H1 (cell line): ENCODE results near the gene WNT11. TPM values are rescaled to one million over a fixed set of nuclear protein-coding genes. Genes with fewer than 3 reads are reported as not detected.

Experiments used
- CTCF ChIA-PET: fragments of 300-600 bp; sonication (Branson Sonifier 250); formaldehyde crosslinking; loops from one replicate; lab custom pipeline; 2021; ENCODE audit not compliant: partially characterized antibody; lab: Charles Lee
- POLR2A ChIA-PET: fragments of 300-600 bp; sonication (Branson Sonifier 250); formaldehyde crosslinking; loops from one replicate; lab custom pipeline; 2021; ENCODE audit warnings: inconsistent platforms; ENCODE audit not compliant: partially characterized antibody; lab: Charles Lee
- DNase-seq, 2 experiments: peaks; one replicate each; pipeline versions ENCODE4 v3.0.0 to v3.0.0-alpha.2; 2010 to 2022; ENCODE audit warnings: low spot score in 2 of 2, low read depth in 1 of 2, mixed read lengths in 1 of 2
- FAIRE-seq: peaks from 2 replicates; lab custom pipeline; 2011; peaks lifted over from hg19 to GRCh38; lab: Jason Lieb, UNC
- H2AFZ ChIP-seq: 2 replicates; pipeline ENCODE4 v1.8.1; 2012; ENCODE audit warnings: low read length, inconsistent platforms
- H2AK5ac ChIP-seq: 2 replicates; pipeline ENCODE4 v1.6.1; 2013; ENCODE audit warnings: low read depth, low read length
- H2BK120ac ChIP-seq: replicated peaks from 2 replicates; pipeline ENCODE3; 2013; ENCODE audit warnings: low read depth, low read length, inconsistent platforms
- H2BK12ac ChIP-seq: 2 replicates; pipeline ENCODE4 v1.6.1; 2013; ENCODE audit warnings: low read depth, low read length
- H2BK15ac ChIP-seq: 2 replicates; pipeline ENCODE4 v1.6.1; 2013; ENCODE audit warnings: low read length
- H2BK20ac ChIP-seq: 2 replicates; pipeline ENCODE4 v1.6.1; 2013; ENCODE audit warnings: low read length
- H2BK5ac ChIP-seq: 2 replicates; pipeline ENCODE4 v1.6.1; 2013; ENCODE audit warnings: low read depth, low read length
- H3K14ac ChIP-seq: 2 replicates; pipeline ENCODE4 v1.6.1; 2013; ENCODE audit warnings: inconsistent platforms; ENCODE audit not compliant: insufficient read length
- H3K18ac ChIP-seq: 2 replicates; pipeline ENCODE4 v1.6.1; 2013; ENCODE audit warnings: low read length; ENCODE audit errors: extremely low read depth
- H3K23ac ChIP-seq: 2 replicates; pipeline ENCODE4 v1.6.1; 2013; ENCODE audit warnings: inconsistent platforms; ENCODE audit not compliant: insufficient read length
- H3K23me2 ChIP-seq: 2 replicates; pipeline ENCODE4 v1.6.1; 2013; ENCODE audit warnings: low read depth, low read length
- H3K27ac ChIP-seq: 2 replicates; pipeline ENCODE4 v1.6.1; 2011; ENCODE audit warnings: low read depth, low read length, inconsistent platforms
- H3K27me3 ChIP-seq, 4 experiments: replicated peaks in 1 of 4; 1 replicate in 1 of 4; 2 replicates in 3 of 4; pipeline versions ENCODE4 v1.6.1 to v1.8.1; 2011 to 2013; ENCODE audit warnings: low read length in 3 of 4, mild to moderate bottlenecking in 3 of 4, inconsistent platforms in 2 of 4, mixed read lengths in 2 of 4, moderate library complexity in 1 of 4; ENCODE audit not compliant: control insufficient read depth in 3 of 4, insufficient read depth in 3 of 4; ENCODE audit errors: extremely low read depth in 1 of 4
- H3K36me3 ChIP-seq, 4 experiments: 2 replicates each; pipeline versions ENCODE4 v1.6.1 to v1.8.1; 2011 to 2013; ENCODE audit warnings: mild to moderate bottlenecking in 4 of 4, low read length in 3 of 4, moderate library complexity in 2 of 4, control low read depth in 1 of 4, inconsistent platforms in 1 of 4; ENCODE audit not compliant: insufficient read depth in 4 of 4, control insufficient read depth in 2 of 4
- H3K4ac ChIP-seq: replicated peaks from 2 replicates; pipeline ENCODE3; 2013; ENCODE audit warnings: low read length, low read depth, mixed read lengths, inconsistent platforms; ENCODE audit not compliant: insufficient read length
- H3K4me1 ChIP-seq, 4 experiments: replicated peaks in 1 of 4; 1 replicate in 1 of 4; 2 replicates in 3 of 4; pipeline versions ENCODE4 v1.6.1 to v1.8.1; 2011 to 2013; ENCODE audit warnings: low read length in 3 of 4, inconsistent platforms in 2 of 4, mixed read lengths in 1 of 4; ENCODE audit not compliant: insufficient read depth in 4 of 4, control insufficient read depth in 3 of 4
- H3K4me2 ChIP-seq, 2 experiments: 2 replicates each; pipeline versions ENCODE4 v1.6.1 to v1.8.1; 2011 to 2013; ENCODE audit warnings: low read depth in 2 of 2, low read length in 2 of 2, control low read depth in 1 of 2, inconsistent platforms in 1 of 2, mild to moderate bottlenecking in 1 of 2; ENCODE audit not compliant: insufficient read depth in 1 of 2
- H3K4me3 ChIP-seq, 4 experiments: fragments of 200-600, 300-600 bp in 1 of 4; sonication (generic), shearing (Covaris generic), sonication (Bioruptor Twin) in 1 of 4; 2 replicates each; pipeline versions ENCODE4 v1.5.1 to v1.8.1; 2011 to 2016; ENCODE audit warnings: low read length in 4 of 4, low read depth in 3 of 4, control low read depth in 2 of 4, inconsistent platforms in 2 of 4, mild to moderate bottlenecking in 2 of 4, mixed read lengths in 1 of 4, moderate library complexity in 1 of 4; ENCODE audit not compliant: insufficient read depth in 2 of 4; ENCODE audit errors: extremely low read depth in 1 of 4
- H3K56ac ChIP-seq: replicated peaks from 2 replicates; pipeline ENCODE3; 2013; ENCODE audit warnings: low read depth, mild to moderate bottlenecking, mixed read lengths, low read length, inconsistent platforms; ENCODE audit not compliant: insufficient read length
- H3K79me1 ChIP-seq: 2 replicates; pipeline ENCODE4 v1.6.1; 2013; ENCODE audit warnings: low read depth, low read length, control low read depth
- H3K79me2 ChIP-seq, 2 experiments: 2 replicates each; pipeline versions ENCODE4 v1.6.1 to v1.8.1; 2012 to 2013; ENCODE audit warnings: low read length in 2 of 2, mild to moderate bottlenecking in 2 of 2, inconsistent platforms in 1 of 2; ENCODE audit not compliant: insufficient read depth in 2 of 2, control insufficient read depth in 1 of 2
- H3K9ac ChIP-seq, 4 experiments: replicated peaks in 1 of 4; 1 replicate in 1 of 4; 2 replicates in 3 of 4; pipeline versions ENCODE4 v1.6.1 to v1.8.1; 2011 to 2013; ENCODE audit warnings: low read depth in 3 of 4, low read length in 3 of 4, control low read depth in 2 of 4, mild to moderate bottlenecking in 2 of 4, moderate library complexity in 2 of 4, inconsistent platforms in 1 of 4; ENCODE audit errors: extremely low read depth in 1 of 4
- H3K9me3 ChIP-seq, 2 experiments: 2 replicates each; pipeline versions ENCODE4 v1.6.1 to v1.8.1; 2012 to 2013; ENCODE audit warnings: mild to moderate bottlenecking in 2 of 2, moderate library complexity in 2 of 2, control low read depth in 1 of 2, inconsistent platforms in 1 of 2, low read depth in 1 of 2, low read length in 1 of 2, mixed read lengths in 1 of 2; ENCODE audit not compliant: insufficient read depth in 2 of 2
- H4K20me1 ChIP-seq, 2 experiments: replicated peaks in 1 of 2; 2 replicates each; pipeline versions ENCODE3 to v1.8.1; 2011 to 2013; ENCODE audit warnings: inconsistent platforms in 2 of 2, low read length in 2 of 2, mild to moderate bottlenecking in 1 of 2; ENCODE audit not compliant: insufficient read depth in 2 of 2, control insufficient read depth in 1 of 2
- H4K5ac ChIP-seq: 2 replicates; pipeline ENCODE4 v1.6.1; 2013; ENCODE audit warnings: low read length, low read depth, mixed read lengths, inconsistent platforms; ENCODE audit not compliant: insufficient read length
- H4K8ac ChIP-seq: 2 replicates; pipeline ENCODE4 v1.8.0; 2013; ENCODE audit warnings: mild to moderate bottlenecking, moderate library complexity, low read length, inconsistent platforms; ENCODE audit not compliant: insufficient read depth; ENCODE audit errors: extremely low read depth
- H4K91ac ChIP-seq: replicated peaks from 2 replicates; pipeline ENCODE3; 2013; ENCODE audit warnings: low read length, mixed read lengths, inconsistent platforms; ENCODE audit not compliant: insufficient read length
- ASH2L ChIP-seq: fragments of 200-600, 300-600 bp; sonication (generic); IDR thresholded peaks from one replicate; pipeline ENCODE4 v1.7.1; 2017; ENCODE audit warnings: low read length
- CEBPB ChIP-seq: IDR thresholded peaks from 2 replicates; pipeline ENCODE4 v1.6.1; 2012; ENCODE audit warnings: low read depth, low read length
- HDAC6 ChIP-seq: IDR thresholded peaks from one replicate; pipeline ENCODE4 v1.7.1; 2012; ENCODE audit warnings: low read depth, mild to moderate bottlenecking, inconsistent platforms, low read length, moderate library complexity
- JUND ChIP-seq: IDR thresholded peaks from 2 replicates; pipeline ENCODE4 v1.6.1; 2011; ENCODE audit warnings: mild to moderate bottlenecking, improper control_type of control experiment, low read length
- SP4 ChIP-seq: IDR thresholded peaks from 2 replicates; pipeline ENCODE4 v1.6.1; 2012; ENCODE audit warnings: low read length, inconsistent platforms
- TBP ChIP-seq: IDR thresholded peaks from 2 replicates; pipeline ENCODE4 v1.6.1; 2011; ENCODE audit warnings: low read depth, low read length, improper control_type of control experiment
- TCF12 ChIP-seq: IDR thresholded peaks from 2 replicates; pipeline ENCODE4 v1.6.1; 2011; ENCODE audit warnings: low read depth, mild to moderate bottlenecking, low read length
- WGBS, 2 experiments: shearing (Covaris generic) in 1 of 2; methylation state at CpG; one replicate each; pipeline versions ENCODE4 v1.1.6 to v1.1.7; 2013 to 2015; ENCODE audit warnings: low lambda C conversion rate in 2 of 2, mixed read lengths in 2 of 2, inconsistent platforms in 1 of 2, low coverage in 1 of 2, missing lambda C conversion rate in 1 of 2; ENCODE audit not compliant: insufficient replicate concordance in 2 of 2, insufficient coverage in 1 of 2, insufficient read length in 1 of 2; ENCODE audit errors: extremely low coverage in 1 of 2, missing lambda C conversion rate in 1 of 2; 5-methylcytosine and 5-hydroxymethylcytosine counted together
- polyA plus RNA-seq, 7 experiments: library from polyadenylated mRNA; depleted of rRNA in 3 of 7; stranded (reverse) in 5 of 7; unstranded in 2 of 7; fragments of >200 nt in 5 of 7; fragments of 200-250 nt in 2 of 7; gene quantifications; 1 replicate in 5 of 7; 2 replicates in 1 of 7; 4 replicates in 1 of 7; pipeline versions ENCODE4 v1.2.1 to v1.2.3, GENCODE V29; 2011 to 2013; ENCODE audit warnings: missing spikeins in 2 of 7, mixed read lengths in 2 of 7
- total RNA-seq: library from RNA; stranded (reverse); fragmentation: NEBNext Ultra II Directional; extraction: Animal tissue kit (Norgen Biotek cat#: 25700); gene quantifications from 2 replicates; pipeline ENCODE4 v1.2.1, GENCODE V29; 2021
- TF ChIP-seq, protein P1 (sequence below): IDR thresholded peaks from 2 replicates; pipeline ENCODE4 v1.6.1; 2011; ENCODE audit warnings: low read length, improper control_type of control experiment
- TF ChIP-seq, protein P2 (sequence below), 3 experiments: IDR thresholded peaks; 1 replicate in 2 of 3; 2 replicates in 1 of 3; pipeline versions ENCODE4 v1.5.1 to v1.6.1; 2011; ENCODE audit warnings: low read length in 3 of 3, mild to moderate bottlenecking in 3 of 3, inconsistent platforms in 2 of 3, low read depth in 1 of 3, moderate library complexity in 1 of 3; ENCODE audit not compliant: insufficient read depth in 1 of 3; ENCODE audit errors: control extremely low read depth in 1 of 3

The WNT11 gene
- total and polyA plus RNA-seq, 2 of the 8 experiments (the other 6 are each of a cell fraction or from before 2014, with no cell fraction given): 0.11 to 0.45 TPM

DNA sequence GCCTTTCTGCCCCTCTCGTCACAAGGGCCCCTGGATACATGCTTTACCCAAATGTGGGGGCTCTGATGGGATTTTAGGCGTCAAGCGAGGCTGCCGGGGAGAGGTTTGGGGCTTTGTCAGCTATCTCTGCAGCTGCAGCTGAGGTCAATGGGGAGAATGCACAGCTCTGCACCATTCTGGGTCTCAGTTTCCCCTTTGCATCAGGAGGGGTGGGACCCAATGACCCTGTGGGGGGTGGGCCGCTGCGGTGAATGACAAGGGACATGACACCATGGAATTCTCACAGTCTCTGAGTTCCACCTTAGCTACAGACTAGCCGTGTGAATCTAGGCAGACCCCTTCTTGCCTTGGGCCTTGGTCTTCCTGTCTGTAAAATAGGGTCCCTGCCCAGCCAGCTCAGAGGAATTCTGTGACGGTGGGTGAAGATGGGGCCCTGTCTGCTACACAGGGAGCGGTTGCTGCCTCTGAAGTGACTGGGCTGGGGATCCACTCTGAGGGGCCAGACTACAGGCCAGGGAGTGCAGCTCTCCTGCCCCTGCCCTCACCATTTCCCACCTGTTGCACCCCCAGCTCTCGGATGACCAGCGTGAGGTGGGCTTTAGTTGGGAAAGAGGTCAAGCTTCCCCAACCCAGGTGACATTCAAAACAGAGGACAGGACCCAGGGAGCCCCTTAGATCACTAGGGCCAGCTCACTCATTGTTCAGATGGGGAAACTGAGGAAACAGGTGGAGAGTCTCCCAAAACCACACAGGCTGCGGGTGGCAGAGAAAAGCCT lies 35.9 kb upstream of the WNT11 start:
- DNase-seq (no peak), FAIRE-seq (no peak)
- Histone ChIP-seq H3K56ac (no peak overlapping the region), H3K9me3 (no peaks in the 10 kb centered on the region), H3K18ac (no peak overlapping the region), H4K5ac (no peak overlapping the region), H3K4me2 (peak overlapping the region in 1 of 2 experiments; percentile 69; a peak in 1 of 4 replicates), H3K36me3 (no peaks in the 10 kb centered on the region), H2AFZ (no peak overlapping the region), H2BK5ac (no peak overlapping the region), H3K4ac (no peak overlapping the region), H3K4me3 (no peak overlapping the region), H3K4me1 (peaks cover 0 to 14% (median 8%) of the 10 kb centered on the region in 4 experiments; a peak in 6 of 7 replicates), H2BK120ac (no peak overlapping the region), H3K79me1 (no peaks in the 10 kb centered on the region), H2AK5ac (no peak overlapping the region), H3K27me3 (peaks cover 2 to 18% (median 16%) of the 10 kb centered on the region in 4 experiments), H3K14ac (no peak overlapping the region), H3K9ac (no peak overlapping the region; a peak in 1 of 7 replicates), H3K23me2 (peaks cover 2% of the 10 kb centered on the region; the same call in 1 of the 2 replicates), H3K79me2 (no peaks in the 10 kb centered on the region), H2BK15ac (0 out of 2 replicates have a peak overlapping the region, but pooled peaks have one; percentile 19), H4K8ac (no peak overlapping the region), H3K23ac (no peak overlapping the region), H4K91ac (no peak overlapping the region), H2BK20ac (peak overlapping the region; percentile 67; the same call in 1 of the 2 replicates), H4K20me1 (no peaks in the 10 kb centered on the region), H3K27ac (no peak overlapping the region), H2BK12ac (no peak overlapping the region)
- ChIA-PET POLR2A (interaction anchor here (0.9 to 5.9 kb wide), 3 partner anchors 7 to 77 kb away, joined by 3 to 38 read pairs (median 4); no protein-coding TSS in a partner anchor), CTCF (interaction anchor here (0.7 to 11.7 kb wide), 17 partner anchors 8 to 178 kb away, joined by 3 to 83 read pairs (median 5); partner anchors contain the start of gene WNT11)
- 82% methylated on average over 12 of the region's 12 CpGs; no CpG with 5 or more reads in 1 of the 2 experiments for WGBS, 2 experiments
- no peak for TF ChIP-seq CEBPB
- TF ChIP-seq, protein P1, sequence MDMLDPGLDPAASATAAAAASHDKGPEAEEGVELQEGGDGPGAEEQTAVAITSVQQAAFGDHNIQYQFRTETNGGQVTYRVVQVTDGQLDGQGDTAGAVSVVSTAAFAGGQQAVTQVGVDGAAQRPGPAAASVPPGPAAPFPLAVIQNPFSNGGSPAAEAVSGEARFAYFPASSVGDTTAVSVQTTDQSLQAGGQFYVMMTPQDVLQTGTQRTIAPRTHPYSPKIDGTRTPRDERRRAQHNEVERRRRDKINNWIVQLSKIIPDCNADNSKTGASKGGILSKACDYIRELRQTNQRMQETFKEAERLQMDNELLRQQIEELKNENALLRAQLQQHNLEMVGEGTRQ: no peak
- no peak for TF ChIP-seq JUND
- TF ChIP-seq TCF12: no peak
- no peak for TF ChIP-seq SP4
- no peak for TF ChIP-seq HDAC6
- TF ChIP-seq TBP: no peak
- no peak for TF ChIP-seq ASH2L
- TF ChIP-seq, protein P2, sequence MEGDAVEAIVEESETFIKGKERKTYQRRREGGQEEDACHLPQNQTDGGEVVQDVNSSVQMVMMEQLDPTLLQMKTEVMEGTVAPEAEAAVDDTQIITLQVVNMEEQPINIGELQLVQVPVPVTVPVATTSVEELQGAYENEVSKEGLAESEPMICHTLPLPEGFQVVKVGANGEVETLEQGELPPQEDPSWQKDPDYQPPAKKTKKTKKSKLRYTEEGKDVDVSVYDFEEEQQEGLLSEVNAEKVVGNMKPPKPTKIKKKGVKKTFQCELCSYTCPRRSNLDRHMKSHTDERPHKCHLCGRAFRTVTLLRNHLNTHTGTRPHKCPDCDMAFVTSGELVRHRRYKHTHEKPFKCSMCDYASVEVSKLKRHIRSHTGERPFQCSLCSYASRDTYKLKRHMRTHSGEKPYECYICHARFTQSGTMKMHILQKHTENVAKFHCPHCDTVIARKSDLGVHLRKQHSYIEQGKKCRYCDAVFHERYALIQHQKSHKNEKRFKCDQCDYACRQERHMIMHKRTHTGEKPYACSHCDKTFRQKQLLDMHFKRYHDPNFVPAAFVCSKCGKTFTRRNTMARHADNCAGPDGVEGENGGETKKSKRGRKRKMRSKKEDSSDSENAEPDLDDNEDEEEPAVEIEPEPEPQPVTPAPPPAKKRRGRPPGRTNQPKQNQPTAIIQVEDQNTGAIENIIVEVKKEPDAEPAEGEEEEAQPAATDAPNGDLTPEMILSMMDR (IDR thresholded peaks at IDR 0.05; ENCODE audit: control extremely low read depth in 1 of 3, insufficient read depth in 1 of 3, low read depth in 1 of 3, low read length in 3 of 3): no peak
